AG08395 (cell line): ENCODE data around the gene SH3BP5L.

Source experiments
- DNase-seq: peaks from one replicate; pipeline ENCODE4 v3.0.0; 2012; ENCODE audit warnings: mixed read lengths, low spot score

Gene SH3BP5L

DNA sequence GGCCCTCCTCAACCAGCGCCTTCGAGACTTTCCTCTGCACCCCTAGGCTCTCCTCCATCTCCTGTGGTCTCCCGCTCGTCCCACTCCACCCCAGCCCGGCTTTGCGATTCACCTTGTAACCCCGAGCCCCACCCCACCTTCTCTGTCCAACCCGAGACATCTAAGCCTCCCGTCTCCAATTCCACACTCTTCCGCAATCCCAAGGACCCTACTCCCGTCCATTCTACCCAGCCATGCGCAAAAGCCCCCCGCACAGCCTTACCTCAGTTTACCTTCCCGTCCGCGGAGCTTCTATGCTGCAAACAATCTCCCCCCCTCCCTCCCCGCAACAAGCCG, 174 bp downstream of the SH3BP5L start:
- no peak for DNase-seq

DNA sequence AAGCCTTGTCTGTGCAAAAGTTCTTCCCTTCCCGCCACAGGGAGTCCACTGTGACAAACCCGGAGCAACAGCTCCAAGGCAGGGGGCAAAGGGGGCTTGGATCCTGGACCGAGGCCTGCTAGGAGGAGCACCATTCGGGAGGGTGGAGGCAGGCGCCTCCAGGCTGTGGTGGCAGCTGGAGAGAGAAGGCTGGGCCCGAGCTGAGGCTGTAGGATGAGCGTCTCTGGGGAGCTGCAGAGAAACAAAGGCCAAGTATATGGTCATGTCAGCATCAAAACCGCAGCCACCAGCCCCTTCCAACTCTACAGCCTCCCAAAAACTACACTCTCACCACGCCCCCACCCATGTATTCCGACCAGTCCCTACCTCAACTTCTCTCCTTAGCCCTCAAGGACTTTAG, 579 bp downstream of the SH3BP5L start:
- DNase-seq = no peak

DNA sequence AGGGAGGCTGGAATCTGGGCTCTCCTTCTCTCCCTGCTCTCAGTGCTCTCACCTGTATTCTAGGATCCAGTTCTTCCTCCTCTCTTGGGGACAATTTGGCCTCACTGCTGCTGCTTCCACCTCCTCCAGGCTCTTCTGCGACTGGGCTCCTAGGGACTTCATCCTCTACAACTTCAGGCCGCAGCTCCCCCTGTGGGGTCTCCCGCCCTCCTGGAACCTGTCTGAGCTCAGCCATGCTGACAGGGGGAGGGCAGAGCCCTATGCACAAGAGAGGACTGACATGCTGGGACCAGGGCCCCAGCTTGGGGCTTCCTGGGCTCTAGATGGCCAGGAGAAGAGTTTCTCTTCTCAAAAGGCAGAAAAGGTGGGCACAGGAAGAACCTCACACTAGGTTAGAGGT, 1.0 kb downstream of the SH3BP5L start:
- no peak for DNase-seq

DNA sequence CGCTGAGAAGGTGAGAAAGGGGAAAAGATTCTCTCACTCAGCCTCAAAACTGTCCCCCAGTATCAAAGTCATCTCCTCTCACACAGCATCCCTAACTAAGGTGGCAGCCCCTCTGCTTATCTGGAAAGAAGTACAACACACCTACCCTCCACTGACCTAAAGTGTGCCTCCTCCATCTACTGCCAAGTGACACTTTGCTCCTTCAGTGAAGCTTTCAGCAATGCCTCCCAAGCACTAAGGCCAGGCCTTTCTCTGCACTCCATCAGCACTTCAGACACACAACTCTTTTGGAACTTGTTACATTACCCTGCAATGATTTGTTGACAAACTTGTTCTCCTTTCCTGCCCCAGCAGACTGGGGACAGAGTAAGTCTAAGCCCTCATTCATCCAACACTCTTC, 1.4 kb downstream of the SH3BP5L start:
- DNase-seq = no peak

DNA sequence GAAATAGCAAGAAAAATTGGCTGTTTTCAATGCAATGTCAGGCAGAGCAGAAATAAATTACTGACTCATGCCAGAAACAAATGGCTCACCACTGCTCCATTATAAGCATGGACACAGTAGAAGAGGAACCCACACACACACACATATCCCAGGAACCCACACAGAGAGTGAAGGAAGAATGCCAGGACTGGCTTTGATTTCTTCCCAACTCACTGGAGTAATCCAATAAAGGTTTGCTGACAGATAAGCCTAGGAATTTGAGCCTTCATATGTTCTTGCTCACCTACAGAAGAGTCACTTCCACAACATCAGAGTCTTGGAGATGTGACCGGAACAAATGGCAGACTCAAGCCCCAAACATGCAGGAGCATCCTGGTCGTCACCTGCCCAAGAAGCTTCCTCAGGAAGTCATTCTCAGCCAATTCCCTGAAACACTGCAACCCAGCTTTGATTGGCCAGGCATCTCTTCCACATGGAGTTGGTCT, 2.2 kb downstream of the SH3BP5L start:
- peak; percentile 88 for DNase-seq

DNA sequence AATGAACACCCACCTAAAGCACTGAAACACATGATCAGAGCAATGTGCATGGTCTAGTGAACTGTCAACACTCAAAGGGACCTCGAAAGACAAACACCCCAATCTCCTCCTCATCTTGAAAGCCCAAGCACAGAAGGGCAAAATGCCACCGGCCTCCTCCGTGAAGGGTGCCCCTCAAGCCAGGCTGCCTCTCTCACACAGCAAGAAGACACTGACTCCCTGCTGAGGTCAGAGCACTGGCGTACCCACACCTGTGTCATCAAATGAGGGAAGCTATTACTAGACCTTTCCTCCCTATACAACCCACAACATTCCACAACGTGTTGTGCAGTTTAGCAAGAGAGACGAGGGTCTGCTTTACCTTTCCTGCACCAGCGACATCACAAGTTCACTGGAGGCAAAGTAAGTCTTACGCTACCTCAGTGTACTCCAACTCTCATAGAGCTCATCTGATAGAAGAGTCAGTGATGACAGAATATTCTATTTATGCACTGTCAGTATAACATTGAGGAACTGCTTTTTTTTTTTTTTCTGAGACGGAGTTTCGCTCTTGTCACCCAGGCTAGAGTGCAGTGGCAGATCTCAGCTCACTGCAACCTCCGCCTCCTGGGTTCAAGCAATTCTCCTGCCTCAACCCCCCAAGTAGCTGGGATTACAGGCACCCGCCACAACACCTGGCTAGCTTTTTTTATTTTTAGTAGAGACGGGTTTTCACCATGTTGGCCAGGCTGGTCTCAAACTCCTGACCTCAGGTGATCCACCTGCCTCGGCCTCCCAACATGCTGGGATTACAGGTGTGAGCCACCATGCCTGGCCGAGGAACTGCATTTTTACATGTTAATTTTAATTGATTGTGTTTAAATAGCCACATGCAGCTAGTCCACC, 3.3 kb downstream of the SH3BP5L start:
- no peak for DNase-seq

DNA sequence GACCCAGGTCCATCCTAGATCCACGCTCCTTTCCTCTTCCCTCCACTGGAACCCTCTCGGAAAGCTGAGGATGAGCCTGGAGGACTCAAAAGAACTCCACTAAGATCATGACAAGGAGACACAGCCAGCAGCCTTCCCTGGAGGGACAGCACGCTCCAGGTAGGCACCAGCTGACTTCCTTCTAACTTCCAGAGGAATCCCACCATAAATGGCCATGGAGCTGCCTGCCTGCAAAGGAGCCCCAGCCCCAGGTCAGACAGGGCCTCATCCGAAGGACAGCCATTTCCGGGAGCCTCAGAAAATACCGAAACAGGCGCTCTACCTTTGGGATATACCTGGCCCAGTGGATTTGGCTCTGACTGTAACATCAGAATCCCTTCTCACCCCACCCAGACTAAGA, 4.1 kb downstream of the SH3BP5L start:
- no peak for DNase-seq

DNA sequence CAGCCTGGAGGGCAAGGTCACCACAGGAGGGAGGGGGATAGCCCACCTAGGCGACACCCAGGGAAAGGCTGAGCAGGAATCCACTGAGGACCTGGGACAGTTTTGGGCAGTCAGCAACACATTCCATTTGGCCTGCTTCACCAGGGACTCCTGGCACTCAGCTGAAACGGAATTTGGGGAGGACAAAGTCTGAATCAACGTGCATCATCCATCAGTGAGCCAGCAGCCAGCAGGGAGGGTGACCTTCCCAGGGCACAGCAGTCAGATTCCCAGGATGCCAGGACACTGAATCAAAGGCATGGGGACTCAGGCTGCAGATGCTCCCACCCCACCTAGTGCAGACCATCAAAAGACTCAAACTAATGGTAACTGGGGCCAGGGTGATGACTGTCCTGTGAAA, 4.6 kb downstream of the SH3BP5L start:
- DNase-seq = peak; percentile 97

DNA sequence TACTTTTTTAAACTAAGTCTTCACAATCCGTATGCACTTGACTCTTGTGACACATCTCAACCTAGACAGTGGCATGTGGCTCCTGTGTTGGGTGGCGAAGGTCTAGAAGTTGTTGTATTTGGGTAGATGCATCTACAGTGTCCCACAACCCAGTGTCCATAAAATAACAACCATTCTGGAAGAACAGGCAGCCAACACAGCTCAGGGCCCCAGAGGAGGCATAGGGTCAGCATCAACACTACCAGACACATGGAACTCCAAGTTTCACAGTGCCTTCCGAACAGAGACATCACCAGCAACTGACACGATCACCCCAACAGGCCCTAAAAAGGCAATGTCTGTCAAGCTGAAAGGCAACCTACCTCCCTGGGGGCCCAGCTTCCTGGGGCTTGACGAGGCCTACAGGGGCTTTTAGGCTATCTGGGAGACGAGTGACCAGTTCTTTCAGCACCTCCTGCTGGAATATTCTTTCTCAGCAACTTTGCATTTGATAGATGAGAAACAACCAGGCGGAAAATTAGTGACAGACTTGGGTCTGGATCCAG, 5.6 kb downstream of the SH3BP5L start:
- no peak for DNase-seq

DNA sequence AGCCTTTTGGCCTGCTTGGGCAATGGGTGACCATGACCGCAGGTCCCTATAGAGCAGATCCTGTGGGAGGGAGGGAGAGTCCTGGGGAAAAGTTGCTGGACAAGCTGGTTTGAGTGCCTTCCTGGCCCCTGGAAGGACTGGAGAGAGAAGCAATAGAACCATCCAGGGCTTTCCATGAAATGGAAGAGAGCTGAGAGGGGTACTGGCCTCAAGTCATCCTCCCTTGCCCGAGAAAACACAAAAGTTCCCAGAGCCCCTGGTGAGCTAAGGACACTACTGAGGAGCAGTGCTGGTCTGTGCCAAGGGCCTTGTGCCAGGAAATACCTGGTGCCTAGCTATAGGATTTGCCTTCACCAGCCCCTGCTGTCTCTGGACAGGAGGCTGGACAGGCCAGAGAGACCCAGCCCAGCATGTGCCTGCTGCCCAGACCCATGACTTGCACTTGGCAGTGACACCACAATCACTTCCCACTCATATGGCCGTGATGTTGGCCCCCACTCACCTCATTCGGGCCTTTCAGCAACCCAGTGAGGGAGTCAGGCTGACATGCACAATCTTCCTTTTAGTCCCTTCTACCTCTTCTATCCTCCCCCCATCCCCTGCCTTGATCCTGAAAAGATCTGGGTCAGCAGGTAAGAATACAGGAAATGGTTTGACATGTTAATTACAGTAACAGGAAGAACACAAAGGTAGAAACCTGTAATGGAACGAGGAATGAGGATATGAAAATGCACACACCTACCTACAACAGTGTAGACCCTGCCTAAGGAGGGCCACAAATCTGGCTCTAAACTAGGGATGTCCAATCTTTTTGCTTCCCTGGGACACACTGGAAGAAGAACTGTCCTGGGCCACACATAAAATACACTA, 7.0 kb downstream of the SH3BP5L start:
- no peak for DNase-seq

DNA sequence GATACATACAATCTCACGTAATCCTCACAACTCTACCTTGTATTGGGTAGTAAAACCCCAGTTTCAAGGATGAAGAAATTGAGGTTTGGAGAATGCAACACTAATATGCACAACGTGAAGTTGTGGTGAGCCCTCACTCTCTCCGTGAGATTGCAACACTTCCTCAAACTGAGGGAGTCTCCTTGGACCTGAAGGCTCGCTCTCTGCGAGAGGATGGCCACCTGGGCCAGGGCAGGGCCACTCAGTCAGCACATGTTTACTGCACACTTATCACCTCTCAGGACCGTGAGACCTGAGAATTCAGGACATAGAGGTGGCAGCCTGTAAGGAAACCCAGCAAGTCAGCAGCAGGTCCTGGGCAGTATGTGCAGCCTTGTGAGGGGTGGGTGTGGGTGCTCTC, 8.7 kb downstream of the SH3BP5L start:
- DNase-seq = no peak

DNA sequence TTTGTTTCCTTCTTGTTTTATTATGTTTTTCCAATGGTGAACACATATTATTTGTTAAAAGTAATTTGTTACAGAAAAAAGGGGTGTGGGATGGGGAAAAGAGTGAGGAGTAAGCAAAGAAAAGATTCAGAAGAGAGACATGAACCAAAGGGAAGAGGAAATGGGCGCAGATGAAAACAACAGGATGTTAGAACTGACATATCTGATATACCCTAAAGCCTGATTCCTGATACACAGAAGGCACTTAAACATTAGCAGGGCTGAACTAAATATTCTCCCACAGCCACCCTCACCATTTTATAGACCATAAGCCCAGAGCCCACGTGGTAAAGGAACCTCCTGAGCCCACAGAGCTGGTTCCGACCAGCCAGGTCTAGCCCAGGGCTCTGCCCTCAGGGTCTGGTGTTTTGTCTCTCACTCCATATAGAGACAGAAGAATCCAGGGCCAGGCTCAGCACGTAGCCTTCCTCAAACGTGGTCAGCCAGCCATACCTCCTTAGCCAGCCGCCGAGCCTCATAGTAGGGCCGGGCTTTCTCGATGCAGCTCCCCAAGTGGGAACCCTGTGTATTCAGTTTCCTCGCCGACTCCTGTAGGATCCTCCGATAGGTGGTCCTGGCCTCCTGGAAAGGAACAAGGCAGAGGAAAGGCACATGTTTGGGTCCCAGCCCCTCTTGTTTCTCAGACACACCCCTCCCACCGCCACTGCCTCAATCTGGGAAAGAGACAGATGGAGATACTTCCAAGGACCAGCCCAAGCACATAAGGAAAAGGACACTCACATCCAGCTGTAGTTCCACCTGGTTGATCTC, 9.5 kb downstream of the SH3BP5L start:
- DNase-seq = no peak

DNA sequence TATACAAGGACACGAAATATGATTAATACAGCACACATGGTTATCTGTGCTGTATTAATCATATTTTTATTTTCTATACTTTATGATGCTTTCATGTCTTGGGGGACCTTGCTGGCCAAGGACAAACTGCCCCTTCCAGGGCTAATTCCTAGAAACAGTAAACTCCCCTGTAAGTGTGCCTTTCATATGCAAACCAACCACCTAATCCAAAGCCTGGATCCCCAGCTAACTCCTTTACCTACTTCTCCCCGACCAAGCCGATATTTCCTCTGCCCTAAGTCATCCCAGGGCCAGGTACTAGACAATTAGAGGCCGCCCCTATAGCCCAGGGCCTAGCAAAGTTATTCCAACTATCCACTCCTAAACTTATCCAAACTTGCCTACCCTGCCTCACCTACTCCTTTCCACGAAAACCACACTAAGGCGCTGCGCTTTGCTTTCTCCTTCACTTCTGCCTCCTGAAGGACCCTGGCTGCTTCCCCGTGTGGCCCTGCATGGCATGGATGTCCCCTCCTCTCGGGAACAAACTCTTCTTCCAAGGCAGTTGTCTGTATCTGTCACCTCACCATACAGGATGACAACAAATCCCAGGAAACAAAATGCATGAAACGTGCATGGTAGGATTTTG, 10.2 kb downstream of the SH3BP5L start:
- no peak for DNase-seq

DNA sequence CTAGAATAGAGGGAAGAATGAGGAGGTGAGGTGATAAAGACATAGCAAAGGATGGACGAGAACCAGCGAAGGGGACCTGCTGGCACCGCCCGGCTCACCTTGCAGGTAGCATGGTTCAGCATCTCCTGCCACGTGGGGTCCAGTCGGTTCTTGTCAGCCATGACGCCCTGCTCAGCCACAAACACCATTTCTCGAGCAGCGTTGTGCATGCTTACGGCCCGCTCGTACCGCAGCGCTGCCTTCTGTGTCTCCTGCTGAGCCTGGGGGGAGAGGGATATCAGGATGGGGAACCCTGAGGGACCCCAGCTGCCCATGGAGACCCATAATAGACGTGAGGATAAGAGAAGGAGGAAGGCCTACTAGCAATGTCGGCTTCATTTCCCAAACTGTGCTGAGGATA, 11.4 kb downstream of the SH3BP5L start:
- no peak for DNase-seq

DNA sequence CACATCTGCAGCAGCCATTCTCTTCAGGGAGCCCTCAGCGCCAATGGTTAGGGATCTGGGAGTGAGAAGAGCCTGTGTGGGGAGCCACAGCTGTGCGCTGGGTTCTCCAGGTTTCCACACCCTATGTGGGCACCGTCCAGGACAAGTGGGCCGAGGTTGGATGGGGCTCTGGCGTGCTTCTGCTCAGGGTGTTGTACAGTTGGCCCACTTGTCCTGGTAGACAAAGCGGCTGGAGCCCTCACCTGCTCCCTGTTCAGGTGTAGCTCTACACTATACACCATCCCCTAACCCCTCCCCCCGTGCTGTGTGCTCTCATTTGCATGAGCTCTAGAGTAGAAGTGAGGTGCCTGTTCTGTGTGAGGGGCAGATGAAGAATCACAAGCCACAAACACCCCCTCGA, 12.2 kb downstream of the SH3BP5L start:
- DNase-seq = no peak

DNA sequence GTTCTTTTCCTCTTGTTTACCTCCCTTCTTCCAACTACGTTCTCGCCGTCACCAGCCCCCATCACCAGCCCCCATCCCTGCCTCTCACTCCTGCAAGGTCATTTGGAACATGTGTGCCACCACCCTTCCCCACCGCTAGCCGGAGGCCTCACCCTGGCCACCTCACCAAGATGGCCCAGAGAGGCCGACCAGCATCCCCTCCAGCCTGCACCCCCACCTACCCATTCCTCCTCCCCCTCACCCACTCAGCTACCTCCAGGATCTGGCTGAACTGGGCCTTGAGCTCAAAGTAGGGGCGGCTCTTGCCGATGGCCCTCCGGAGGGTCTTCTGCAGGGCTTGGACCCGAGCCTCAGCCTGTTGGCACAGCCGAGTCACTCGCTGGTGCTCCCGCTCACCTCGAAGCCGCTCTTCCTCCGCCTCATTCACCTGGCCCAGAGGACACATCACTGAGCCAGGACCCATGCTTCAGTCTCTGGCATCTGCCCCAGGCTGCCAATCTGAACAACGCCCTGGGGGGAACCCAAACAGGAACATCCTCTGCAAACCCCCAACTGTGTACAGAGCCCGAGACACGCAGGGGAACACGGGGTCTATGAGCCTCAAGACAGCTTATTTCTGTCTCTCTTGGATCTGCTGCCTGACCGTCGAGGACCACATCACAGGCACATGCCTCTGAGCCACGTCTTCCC, 12.8 kb downstream of the SH3BP5L start:
- no peak for DNase-seq

DNA sequence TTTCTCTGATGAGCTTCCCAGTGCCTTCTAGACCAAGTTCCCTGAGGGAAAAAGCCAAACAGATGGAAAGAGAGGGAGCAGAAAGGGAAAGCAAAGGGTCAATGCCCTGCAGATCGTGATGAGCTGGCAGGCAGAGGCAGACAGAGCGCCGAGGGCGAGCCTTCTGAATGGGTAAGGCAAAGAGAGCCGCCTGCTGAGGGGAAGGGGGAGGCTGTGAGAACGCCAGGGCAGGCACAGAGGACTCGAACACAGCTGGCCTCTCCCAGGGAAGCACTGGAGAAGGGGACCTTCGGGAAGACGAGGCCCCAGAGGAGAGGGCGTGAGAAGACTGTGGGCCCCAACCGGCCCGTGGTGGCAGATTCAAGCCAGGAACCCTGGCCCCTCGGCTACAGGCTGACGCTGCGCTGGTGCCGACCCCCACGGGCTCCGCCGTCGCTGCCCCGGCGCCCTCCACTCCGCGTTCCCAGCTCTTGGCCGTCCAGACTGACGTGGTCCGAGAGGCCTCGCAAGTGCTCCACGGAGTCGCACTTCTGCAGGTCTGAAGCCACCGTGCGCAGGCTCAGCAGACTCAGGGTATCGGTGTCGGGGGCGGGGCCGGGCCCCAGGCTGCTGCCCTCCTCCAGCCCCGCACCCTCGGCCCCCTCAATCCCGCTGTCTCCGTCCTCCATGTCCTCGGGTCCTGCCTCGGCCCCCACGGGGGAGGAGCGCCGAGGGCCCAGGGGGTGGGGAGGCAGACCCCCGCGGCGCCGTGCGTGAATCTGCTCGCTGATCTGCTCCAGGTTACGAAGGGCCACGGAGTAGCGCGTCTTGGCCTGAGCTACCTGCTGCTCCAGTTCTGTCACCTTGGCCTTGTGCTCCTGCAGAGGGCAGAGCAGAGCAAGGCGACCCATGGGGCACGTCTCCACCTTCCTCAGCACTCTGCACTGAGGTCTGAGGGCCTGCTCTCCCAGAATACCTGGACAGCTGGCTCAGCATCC, 13.9 kb downstream of the SH3BP5L start:
- DNase-seq = no peak

DNA sequence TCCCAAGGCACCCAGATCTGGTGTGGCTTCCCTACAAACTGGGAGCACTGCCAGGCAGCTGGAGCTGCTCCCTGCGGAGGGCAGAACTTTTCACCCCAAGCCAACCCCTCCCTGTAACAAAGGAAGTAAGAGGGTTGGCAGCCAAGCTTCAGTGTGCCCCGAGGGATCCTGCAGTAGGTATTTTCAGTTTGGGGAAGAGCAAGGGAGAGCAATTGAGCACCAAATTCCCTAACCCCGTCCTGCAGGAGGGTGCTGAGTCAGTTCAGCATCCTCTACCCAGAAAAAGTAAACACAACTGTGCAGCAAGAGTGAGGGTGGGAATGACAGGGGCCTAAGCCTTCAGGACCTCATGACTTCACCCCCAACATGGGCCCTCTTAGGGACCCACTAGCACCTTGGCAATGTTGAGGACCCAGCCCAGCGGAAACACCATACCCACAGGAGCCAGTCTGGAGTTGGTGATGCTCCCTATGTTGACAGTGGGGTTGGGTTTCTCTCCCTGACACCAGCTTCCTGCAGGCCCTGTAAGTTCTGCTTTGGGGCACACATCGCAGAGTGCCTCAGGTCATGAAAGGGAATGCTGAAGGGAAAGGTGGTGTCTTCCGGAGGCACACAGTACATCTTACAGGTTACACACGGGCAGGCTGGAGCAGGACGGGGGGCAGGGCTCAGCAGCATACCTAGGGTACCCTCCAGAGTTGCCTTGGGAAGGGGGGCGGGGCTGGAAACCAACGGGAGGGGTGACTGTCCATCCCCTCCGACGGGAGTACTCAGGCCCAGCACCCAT, 14.8 kb downstream of the SH3BP5L start:
- peak; percentile 41 for DNase-seq
